HG02610 (cell line): ENCODE results near the gene SCAMP4.

Experiments
- ATAC-seq: cut with Tn5 transposase; IDR thresholded peaks from one replicate; pipeline ENCODE4 v1.9.1; 2021; ENCODE audit warnings: mild to moderate bottlenecking, moderate library complexity; ENCODE audit not compliant: unreplicated experiment

Gene SCAMP4

GRCh38 chr19:1955171-1956121 lies 50.2 kb downstream of the SCAMP4 start:
- ATAC-seq, result no peak

GRCh38 chr19:1956122-1956494 lies 50.9 kb downstream of the SCAMP4 start:
- ATAC-seq, result no peak

GRCh38 chr19:1956868-1957492 lies 51.8 kb downstream of the SCAMP4 start:
- ATAC-seq, result no peak

GRCh38 chr19:1957562-1958248 lies 52.5 kb downstream of the SCAMP4 start:
- no peak for ATAC-seq

- ATAC-seq, result no peak
Measured at GRCh38 chr19:1959928-1960589, 54.9 kb downstream of the SCAMP4 start.

GRCh38 chr19:1961000-1961883 lies 56.0 kb downstream of the SCAMP4 start:
- no peak for ATAC-seq

GRCh38 chr19:1962674-1963073 lies 57.5 kb downstream of the SCAMP4 start:
- no peak for ATAC-seq

- no peak for ATAC-seq
Measured at GRCh38 chr19:1967087-1967608, 61.9 kb downstream of the SCAMP4 start.

- ATAC-seq, result no peak
Measured at GRCh38 chr19:1968279-1969175, 63.3 kb downstream of the SCAMP4 start.

GRCh38 chr19:1969176-1970002 lies 64.2 kb downstream of the SCAMP4 start:
- ATAC-seq, result no peak

- no peak for ATAC-seq
Measured at GRCh38 chr19:1970003-1970805, 65.0 kb downstream of the SCAMP4 start.

GRCh38 chr19:1970806-1971502 lies 65.8 kb downstream of the SCAMP4 start:
- ATAC-seq, result no peak

GRCh38 chr19:1974381-1975161 lies 69.4 kb downstream of the SCAMP4 start:
- ATAC-seq, result no peak

GRCh38 chr19:1975162-1975480 lies 69.9 kb downstream of the SCAMP4 start:
- ATAC-seq, result no peak
